CD8-positive, alpha-beta memory T cell (primary cell): Measurements from ENCODE around the gene NUP93. TPM values are rescaled to one million over a fixed set of nuclear protein-coding genes. Genes with fewer than 3 reads are reported as not detected.
"Not testable (repeated sequence)": the region's sequence is repeated elsewhere in the genome, so short reads cannot be mapped to it uniquely, and the experiment has no call there.

Experiments used
- CTCF ChIA-PET: fragments of 350-600 bp; sonication (Branson Sonifier 250); formaldehyde crosslinking; loops from one replicate; lab custom pipeline; 2021; ENCODE audit warnings: antibody characterized with exemption; lab: Charles Lee
- POLR2A ChIA-PET: fragments of 350-600 bp; sonication (Branson Sonifier 250); formaldehyde crosslinking; loops from one replicate; lab custom pipeline; 2021; ENCODE audit warnings: antibody characterized with exemption; lab: Charles Lee
- DNase-seq, 5 donors: peaks; one replicate each; pipeline versions ENCODE4 v3.0.0 to v3.0.0-alpha.2; 2020 to 2022; ENCODE audit warnings: mixed read lengths in 1 of 5
- H3K27ac ChIP-seq: one replicate; pipeline ENCODE4 v1.7.0; 2013; ENCODE audit warnings: low read depth, mild to moderate bottlenecking, low read length, moderate library complexity
- H3K27me3 ChIP-seq: 2 replicates; pipeline ENCODE4 v1.7.0; 2013; ENCODE audit warnings: low read length, mild to moderate bottlenecking; ENCODE audit not compliant: insufficient read depth, poor library complexity, severe bottlenecking
- H3K36me3 ChIP-seq: 2 replicates; pipeline ENCODE4 v1.7.0; 2013; ENCODE audit warnings: mild to moderate bottlenecking, low read length, moderate library complexity; ENCODE audit not compliant: insufficient read depth
- H3K4me1 ChIP-seq: 2 replicates; pipeline ENCODE4 v1.7.0; 2013; ENCODE audit warnings: mild to moderate bottlenecking, low read length, moderate library complexity; ENCODE audit not compliant: insufficient read depth
- H3K4me3 ChIP-seq: 2 replicates; pipeline ENCODE4 v1.7.0; 2013; ENCODE audit warnings: mild to moderate bottlenecking, low read length
- H3K9me3 ChIP-seq: 2 replicates; pipeline ENCODE4 v1.7.0; 2013; ENCODE audit warnings: mild to moderate bottlenecking, low read length
- H3K27ac Mint-ChIP-seq, 8 donors: one replicate each; pipeline ENCODE4 v1.8.0; 2020 to 2021; ENCODE audit warnings: mixed read lengths in 8 of 8, mild to moderate bottlenecking in 6 of 8, inconsistent platforms in 3 of 8, moderate library complexity in 3 of 8
- H3K27me3 Mint-ChIP-seq, 2 donors: one replicate each; pipeline ENCODE4 v1.8.0; 2020 to 2021; ENCODE audit warnings: mixed read lengths in 2 of 2, mild to moderate bottlenecking in 1 of 2, moderate library complexity in 1 of 2
- H3K36me3 Mint-ChIP-seq, 3 donors: one replicate each; pipeline ENCODE4 v1.8.0; 2020 to 2021; ENCODE audit warnings: mixed read lengths in 3 of 3, inconsistent platforms in 1 of 3, mild to moderate bottlenecking in 1 of 3
- H3K4me1 Mint-ChIP-seq, 3 donors: one replicate each; pipeline ENCODE4 v1.8.0; 2020 to 2021; ENCODE audit warnings: mixed read lengths in 3 of 3, inconsistent platforms in 1 of 3, mild to moderate bottlenecking in 1 of 3
- H3K4me3 Mint-ChIP-seq, 7 donors: one replicate each; pipeline ENCODE4 v1.8.0; 2020 to 2021; ENCODE audit warnings: mixed read lengths in 7 of 7, mild to moderate bottlenecking in 6 of 7, moderate library complexity in 4 of 7, inconsistent platforms in 2 of 7
- H3K9me3 Mint-ChIP-seq, 5 donors: one replicate each; pipeline ENCODE4 v1.8.0; 2020 to 2022; ENCODE audit warnings: mixed read lengths in 5 of 5, mild to moderate bottlenecking in 3 of 5, moderate library complexity in 2 of 5, inconsistent platforms in 1 of 5
- polyA plus RNA-seq: library from polyadenylated mRNA; unstranded; fragments of 300-500 nt; fragmentation: Illumina TruSeq; gene quantifications from one replicate; pipeline ENCODE4 v1.2.3, GENCODE V29; 2021
- total RNA-seq, 2 experiments: library from RNA; stranded (reverse); gene quantifications; one replicate each; pipeline ENCODE4 v1.2.3, GENCODE V29; 2021

Gene NUP93
- total and polyA plus RNA-seq, 3 experiments from 2014 or later, result 93.8 to 155 (median 153) TPM

GRCh38 chr16:56787167-56787566 lies 57.2 kb downstream of the NUP93 start:
- H3K36me3 Mint-ChIP-seq, result peaks cover 0 to 4% (median 3%) of the 10 kb centered on the region in 3 donors
- DNase-seq, result no peak
- ChIA-PET POLR2A (no interaction called here), CTCF (interaction anchor here (0.6 to 0.8 kb wide), 2 partner anchors 139 to 178 kb away, joined by 3 read pairs; no protein-coding TSS in a partner anchor)
- no peak overlapping the region for H3K4me3 ChIP-seq
- H3K9me3 Mint-ChIP-seq, result no peaks in the 10 kb centered on the region
- no peak overlapping the region for H3K27ac Mint-ChIP-seq
- H3K27me3 ChIP-seq, result no peaks in the 10 kb centered on the region
- no peak overlapping the region for H3K4me3 Mint-ChIP-seq
- H3K4me1 Mint-ChIP-seq, result peaks cover 9 to 14% (median 12%) of the 10 kb centered on the region in 3 donors
- H3K4me1 ChIP-seq, result no peaks in the 10 kb centered on the region
- no peaks in the 10 kb centered on the region for H3K9me3 ChIP-seq
- H3K27me3 Mint-ChIP-seq, result no peaks in the 10 kb centered on the region
- no peaks in the 10 kb centered on the region for H3K36me3 ChIP-seq
- H3K27ac ChIP-seq, result no peak overlapping the region

GRCh38 chr16:56788435-56788834 lies 58.5 kb downstream of the NUP93 start:
- H3K4me3 ChIP-seq, result no peak overlapping the region
- H3K27ac Mint-ChIP-seq, result no peak overlapping the region
- H3K9me3 ChIP-seq, result no peaks in the 10 kb centered on the region
- CTCF ChIA-PET, result no interaction called here
- H3K4me3 Mint-ChIP-seq, result no peak overlapping the region
- no peaks in the 10 kb centered on the region for H3K36me3 ChIP-seq
- POLR2A ChIA-PET, result no interaction called here
- peaks cover 0 to 3% (median 1%) of the 10 kb centered on the region in 3 donors for H3K36me3 Mint-ChIP-seq
- peaks cover 4 to 8% (median 7%) of the 10 kb centered on the region in 3 donors for H3K4me1 Mint-ChIP-seq
- H3K27me3 ChIP-seq, result no peaks in the 10 kb centered on the region
- no peak overlapping the region for H3K27ac ChIP-seq
- no peak for DNase-seq
- H3K4me1 ChIP-seq, result no peaks in the 10 kb centered on the region
- no peaks in the 10 kb centered on the region for H3K27me3 Mint-ChIP-seq
- H3K9me3 Mint-ChIP-seq, result no peaks in the 10 kb centered on the region

- ChIA-PET POLR2A (no interaction called here), CTCF (interaction anchor here (0.7 kb wide), 1 partner anchor 9 kb away, joined by 3 read pairs; no protein-coding TSS in a partner anchor)
- Mint-ChIP-seq H3K9me3 (no peaks in the 10 kb centered on the region), H3K4me3 (no peak overlapping the region), H3K36me3 (peaks cover 0 to 3% (median 3%) of the 10 kb centered on the region in 3 donors), H3K27ac (no peak overlapping the region), H3K4me1 (peaks cover 4 to 6% (median 4%) of the 10 kb centered on the region in 3 donors), H3K27me3 (no peaks in the 10 kb centered on the region)
- DNase-seq, result peak in 2 of 5 donors; percentile 13 to 48
- H3K27ac ChIP-seq, result no peak overlapping the region
- no peaks in the 10 kb centered on the region for H3K9me3 ChIP-seq
- no peaks in the 10 kb centered on the region for H3K4me1 ChIP-seq
- no peak overlapping the region for H3K4me3 ChIP-seq
- no peaks in the 10 kb centered on the region for H3K27me3 ChIP-seq
- H3K36me3 ChIP-seq, result no peaks in the 10 kb centered on the region
These were observed 59.4 kb downstream of the NUP93 start for GRCh38 chr16:56789360-56789759.

GRCh38 chr16:56792967-56793366 lies 63.0 kb downstream of the NUP93 start:
- DNase-seq, result no peak
- no peak overlapping the region for H3K4me3 Mint-ChIP-seq
- H3K4me3 ChIP-seq, result no peak overlapping the region
- H3K36me3 Mint-ChIP-seq, result peaks cover 0 to 5% (median 3%) of the 10 kb centered on the region in 3 donors
- CTCF ChIA-PET, result interaction anchor here (0.7 to 2.6 kb wide), 9 partner anchors 8 to 145 kb away, joined by 3 to 14 read pairs (median 4); no protein-coding TSS in a partner anchor
- H3K36me3 ChIP-seq, result no peaks in the 10 kb centered on the region
- H3K27ac ChIP-seq, result no peak overlapping the region
- POLR2A ChIA-PET, result no interaction called here
- H3K4me1 ChIP-seq, result no peaks in the 10 kb centered on the region
- no peaks in the 10 kb centered on the region for H3K9me3 ChIP-seq
- no peaks in the 10 kb centered on the region for H3K9me3 Mint-ChIP-seq
- H3K27me3 ChIP-seq, result no peaks in the 10 kb centered on the region
- H3K4me1 Mint-ChIP-seq, result peaks cover 0 to 5% (median 4%) of the 10 kb centered on the region in 3 donors
- H3K27me3 Mint-ChIP-seq, result no peaks in the 10 kb centered on the region
- H3K27ac Mint-ChIP-seq, result peak overlapping the region in 2 of 8 donors; percentile 17 to 42

GRCh38 chr16:56793492-56793891 lies 63.6 kb downstream of the NUP93 start:
- peaks cover 0 to 4% (median 2%) of the 10 kb centered on the region in 3 donors for H3K4me1 Mint-ChIP-seq
- H3K4me1 ChIP-seq, result no peaks in the 10 kb centered on the region
- no peaks in the 10 kb centered on the region for H3K9me3 ChIP-seq
- ChIA-PET CTCF (interaction anchor here (0.7 to 2.6 kb wide), 9 partner anchors 9 to 145 kb away, joined by 3 to 14 read pairs (median 4); no protein-coding TSS in a partner anchor), POLR2A (no interaction called here)
- H3K36me3 ChIP-seq, result no peaks in the 10 kb centered on the region
- H3K27ac ChIP-seq, result no peak overlapping the region
- H3K36me3 Mint-ChIP-seq, result peaks cover 0 to 10% (median 3%) of the 10 kb centered on the region in 3 donors
- no peak overlapping the region for H3K4me3 ChIP-seq
- no peaks in the 10 kb centered on the region for H3K27me3 Mint-ChIP-seq
- H3K4me3 Mint-ChIP-seq, result no peak overlapping the region
- no peak for DNase-seq
- H3K27ac Mint-ChIP-seq, result peak overlapping the region in 2 of 8 donors; percentile 27 to 42
- H3K9me3 Mint-ChIP-seq, result no peaks in the 10 kb centered on the region
- no peaks in the 10 kb centered on the region for H3K27me3 ChIP-seq

- no peaks in the 10 kb centered on the region for H3K27me3 Mint-ChIP-seq
- Histone ChIP-seq H3K4me3 (no peak overlapping the region), H3K27ac (no peak overlapping the region), H3K9me3 (no peaks in the 10 kb centered on the region), H3K36me3 (no peaks in the 10 kb centered on the region), H3K4me1 (no peaks in the 10 kb centered on the region), H3K27me3 (no peaks in the 10 kb centered on the region)
- H3K9me3 Mint-ChIP-seq, result no peaks in the 10 kb centered on the region
- H3K4me1 Mint-ChIP-seq, result peaks cover 0 to 4% (median 2%) of the 10 kb centered on the region in 3 donors
- ChIA-PET POLR2A (no interaction called here), CTCF (interaction anchor here (1.4 to 1.9 kb wide), 3 partner anchors 72 to 156 kb away, joined by 3 to 5 read pairs (median 4); no protein-coding TSS in a partner anchor)
- DNase-seq, result no peak
- no peak overlapping the region for H3K27ac Mint-ChIP-seq
- peaks cover 0 to 18% (median 3%) of the 10 kb centered on the region in 3 donors for H3K36me3 Mint-ChIP-seq
- H3K4me3 Mint-ChIP-seq, result no peak overlapping the region
These were observed 65.1 kb downstream of the NUP93 start for GRCh38 chr16:56795011-56795410.

GRCh38 chr16:56797038-56797437 lies 67.1 kb downstream of the NUP93 start:
- CTCF ChIA-PET, result interaction anchor here (1.0 to 1.4 kb wide), 2 partner anchors 32 to 221 kb away, joined by 3 read pairs; no protein-coding TSS in a partner anchor
- peak overlapping the region in 1 of 8 donors; percentile 58 for H3K27ac Mint-ChIP-seq
- not testable (repeated sequence) for H3K4me3 Mint-ChIP-seq

GRCh38 chr16:56797861-56798260 lies 67.9 kb downstream of the NUP93 start:
- CTCF ChIA-PET, result interaction anchor here (1.0 to 1.4 kb wide), 2 partner anchors 31 to 222 kb away, joined by 3 read pairs; no protein-coding TSS in a partner anchor

More at GRCh38 chr16:56797038-56797437, 67.1 kb downstream of the NUP93 start:
- H3K9me3 ChIP-seq, H3K4me1 ChIP-seq, H3K36me3 ChIP-seq, H3K27me3 Mint-ChIP-seq, DNase-seq, H3K27me3 ChIP-seq, POLR2A ChIA-PET, H3K4me3 ChIP-seq, H3K9me3 Mint-ChIP-seq, H3K4me1 Mint-ChIP-seq, H3K27ac ChIP-seq: not testable (repeated sequence)
- H3K36me3 Mint-ChIP-seq, result peaks cover 0 to 28% (median 3%) of the 10 kb centered on the region in 3 donors

More at GRCh38 chr16:56797861-56798260, 67.9 kb downstream of the NUP93 start:
- Mint-ChIP-seq H3K9me3 (no peaks in the 10 kb centered on the region), H3K27me3 (no peaks in the 10 kb centered on the region), H3K27ac (no peak overlapping the region), H3K4me3 (no peak overlapping the region), H3K4me1 (peaks cover 0 to 3% (median 2%) of the 10 kb centered on the region in 3 donors), H3K36me3 (peaks cover 0 to 30% (median 3%) of the 10 kb centered on the region in 3 donors)
- POLR2A ChIA-PET, result no interaction called here
- Histone ChIP-seq H3K4me3 (no peak overlapping the region), H3K36me3 (no peaks in the 10 kb centered on the region), H3K4me1 (no peaks in the 10 kb centered on the region), H3K27ac (no peak overlapping the region), H3K27me3 (no peaks in the 10 kb centered on the region), H3K9me3 (no peaks in the 10 kb centered on the region)
- DNase-seq, result no peak
